Measurements from ENCODE around the gene SLC35F4.
"Not testable (repeated sequence)": the region's sequence is repeated elsewhere in the genome, so short reads cannot be mapped to it uniquely, and the experiment has no call there.

SLC35F4 gene

GRCh38 chr14:57725399-57726077 lies 140.4 kb downstream of the SLC35F4 start:
- DNase-seq (ENCODE audit: low read depth) = no peak

GRCh38 chr14:57722141-57722540 lies 143.8 kb downstream of the SLC35F4 start:
- not testable (repeated sequence) for DNase-seq (ENCODE audit: low read depth)

- DNase-seq (ENCODE audit: low read depth) = no peak
These were observed 151.4 kb downstream of the SLC35F4 start for GRCh38 chr14:57714487-57714931.

DNA sequence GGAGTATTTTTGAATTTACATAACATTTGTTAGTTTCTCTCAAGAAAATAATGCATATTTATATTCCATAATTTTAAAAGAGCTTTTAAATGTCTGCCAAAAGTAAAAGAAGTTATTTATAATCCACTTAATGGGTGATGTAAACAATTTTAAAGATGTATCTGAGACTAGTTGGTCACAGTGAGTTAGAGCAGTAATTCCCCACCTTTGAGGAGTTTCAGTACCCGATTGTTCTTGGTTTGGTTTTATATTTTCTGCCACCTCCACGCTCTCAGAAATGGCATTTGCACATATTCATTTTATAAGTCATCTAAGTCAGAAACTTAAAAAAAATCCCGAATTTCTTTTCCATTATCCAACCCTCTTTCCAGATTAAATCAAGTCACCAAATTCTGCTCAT lies 153.2 kb downstream of the SLC35F4 start:
- no peak for DNase-seq (ENCODE audit: low read depth)

- DNase-seq (ENCODE audit: low read depth) = no peak
These were observed 153.8 kb downstream of the SLC35F4 start for GRCh38 chr14:57712102-57712501.

- DNase-seq (ENCODE audit: low read depth) = no peak
These were observed 156.0 kb downstream of the SLC35F4 start for GRCh38 chr14:57709909-57710308.

DNA sequence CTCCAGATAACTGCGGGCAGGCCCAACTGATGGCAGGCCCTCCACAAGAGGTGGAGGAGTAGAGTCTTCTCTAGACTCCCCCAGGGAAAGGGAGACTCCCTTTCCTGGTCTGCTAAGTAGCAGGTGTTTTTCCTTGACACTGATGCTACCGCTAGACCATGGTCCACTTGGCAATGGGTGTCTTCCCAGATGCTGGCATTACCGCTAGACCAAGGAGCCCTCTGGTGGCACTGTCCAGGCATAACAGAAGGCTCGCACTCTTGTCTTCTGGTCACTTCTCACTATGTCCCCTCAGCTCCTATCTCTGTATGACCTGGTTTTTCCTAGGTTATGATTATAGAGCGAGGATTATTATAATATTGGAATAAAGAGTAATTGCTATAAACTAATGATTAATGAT lies 156.8 kb downstream of the SLC35F4 start:
- DNase-seq (ENCODE audit: low read depth) = not testable (repeated sequence)

- no peak for DNase-seq (ENCODE audit: low read depth)
These were observed 158.7 kb downstream of the SLC35F4 start for GRCh38 chr14:57707219-57707618.

DNA sequence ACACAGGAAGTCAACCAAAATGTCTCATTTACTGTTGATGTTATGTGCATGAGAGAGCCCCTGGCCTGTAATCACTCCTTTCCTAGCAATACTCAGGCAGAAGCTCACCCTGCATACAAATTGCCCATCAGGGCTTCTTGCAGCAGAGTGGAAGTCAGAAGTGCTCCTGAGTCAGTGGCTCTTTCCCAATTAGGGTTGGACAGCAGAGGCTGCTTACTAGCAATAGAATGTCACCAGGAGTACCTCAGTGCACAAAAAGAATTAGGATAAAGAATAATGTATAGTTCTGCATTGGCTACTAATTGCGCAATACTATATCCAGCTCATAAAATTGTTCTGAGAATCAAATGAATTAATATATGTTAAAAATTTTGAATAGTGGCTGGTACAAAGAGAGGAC lies 161.1 kb downstream of the SLC35F4 start:
- DNase-seq (ENCODE audit: low read depth) = no peak

- no peak for DNase-seq (ENCODE audit: low read depth)
These were observed 165.9 kb downstream of the SLC35F4 start for GRCh38 chr14:57699947-57700346.

GRCh38 chr14:57692671-57693070 lies 173.2 kb downstream of the SLC35F4 start:
- no peak for DNase-seq (ENCODE audit: low read depth)

GRCh38 chr14:57687416-57687815 lies 178.5 kb downstream of the SLC35F4 start:
- no peak for DNase-seq (ENCODE audit: low read depth)

DNA sequence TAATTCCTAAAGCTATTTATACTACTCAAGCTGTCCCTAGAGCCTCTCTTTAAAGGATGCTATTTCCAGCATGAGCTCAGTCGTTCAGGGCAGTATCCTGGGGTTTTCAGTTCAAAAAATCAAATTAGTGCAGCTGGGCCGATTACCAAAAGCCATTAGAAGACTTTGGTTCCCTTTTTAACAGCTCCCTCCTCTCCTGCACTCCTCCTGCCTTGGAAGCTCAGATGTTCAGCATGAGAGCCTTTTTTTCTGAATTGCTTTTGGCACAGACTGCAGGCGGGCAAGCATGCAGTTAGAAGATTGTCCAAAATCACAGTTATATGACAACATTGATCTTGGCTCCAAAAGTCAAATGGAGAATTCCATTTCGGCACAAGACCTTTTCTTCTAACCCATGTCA lies 179.6 kb downstream of the SLC35F4 start:
- no peak for DNase-seq (ENCODE audit: low read depth)

DNA sequence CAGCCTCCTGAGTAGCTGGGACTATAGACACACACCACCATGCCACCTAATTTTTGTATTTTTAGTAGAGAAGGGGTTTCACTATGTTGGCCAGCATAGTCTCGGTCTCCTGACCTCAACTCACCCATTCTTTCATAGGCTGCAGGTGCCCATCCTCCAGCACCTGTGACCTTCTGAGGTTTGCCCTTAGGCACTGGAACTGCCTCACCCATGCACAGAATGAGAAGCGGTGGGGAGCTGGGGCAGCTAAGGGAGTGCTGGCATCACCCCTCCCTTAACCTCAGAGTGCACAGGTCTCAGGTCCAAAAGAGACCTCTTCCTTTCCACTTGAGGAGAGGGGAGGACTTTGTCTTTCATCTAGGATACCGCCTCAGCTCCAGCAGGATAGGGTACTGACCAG lies 194.9 kb downstream of the SLC35F4 start:
- DNase-seq (ENCODE audit: low read depth) = no peak

DNA sequence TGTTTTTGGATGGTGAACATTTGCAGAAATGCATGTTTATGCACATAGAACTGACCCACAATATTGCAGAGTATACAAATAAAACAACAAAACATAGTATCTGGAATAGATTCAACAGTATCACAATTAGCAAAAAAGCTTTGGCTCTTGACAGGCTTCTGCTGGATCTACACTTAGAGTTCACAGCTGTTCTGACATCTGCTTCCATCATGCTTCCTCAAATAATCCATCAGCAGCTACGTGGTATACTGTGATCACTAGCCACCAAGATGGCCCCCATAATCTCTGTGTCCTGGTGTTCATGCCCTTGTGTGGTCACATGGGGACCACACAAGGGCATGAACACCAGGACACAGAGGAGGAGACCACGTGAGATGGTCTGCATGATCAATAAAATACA lies 205.7 kb downstream of the SLC35F4 start:
- DNase-seq (ENCODE audit: low read depth) = no peak

GRCh38 chr14:57659052-57659451 lies 206.8 kb downstream of the SLC35F4 start:
- no peak for DNase-seq (ENCODE audit: low read depth)

- DNase-seq (ENCODE audit: low read depth) = no peak
These were observed 208.4 kb downstream of the SLC35F4 start for GRCh38 chr14:57657487-57657886.

DNA sequence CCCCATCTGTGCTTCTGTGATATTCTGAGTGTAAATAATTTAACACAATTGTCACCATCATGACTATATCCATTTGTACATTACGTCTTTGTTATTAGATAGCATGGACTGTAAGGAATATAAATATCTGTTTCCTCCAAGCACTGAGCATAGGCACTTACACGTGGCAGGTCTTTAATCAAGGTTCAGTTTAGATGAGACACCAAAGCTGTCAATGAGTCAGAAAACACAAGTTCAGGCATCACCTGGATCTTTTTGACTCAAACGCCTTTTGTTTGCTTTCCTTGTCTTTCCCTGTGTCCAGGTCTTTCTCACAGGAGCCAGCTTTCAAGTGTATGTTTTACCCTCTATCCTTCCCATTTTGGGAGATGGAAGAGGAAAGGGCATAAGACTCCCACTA lies 209.0 kb downstream of the SLC35F4 start:
- DNase-seq (ENCODE audit: low read depth) = no peak

DNA sequence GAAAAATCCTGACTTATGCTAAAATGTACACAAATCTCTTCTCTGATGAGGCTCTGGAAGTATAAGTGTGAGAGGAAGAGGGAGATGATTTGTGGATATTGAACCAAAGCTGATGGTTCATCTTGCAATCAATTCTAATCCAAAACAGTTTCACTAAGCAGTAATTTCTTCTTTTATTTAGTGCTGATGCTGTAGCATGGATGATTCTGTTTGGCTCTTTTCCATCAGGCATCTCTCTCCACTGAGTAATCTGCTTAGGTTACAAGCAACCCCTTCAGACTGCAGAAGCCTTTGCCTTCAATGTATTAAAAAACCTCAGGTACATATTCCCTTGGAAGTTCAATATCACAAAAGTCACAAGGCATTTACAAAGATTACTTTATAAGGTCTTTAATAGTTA lies 213.1 kb downstream of the SLC35F4 start:
- no peak for DNase-seq (ENCODE audit: low read depth)

GRCh38 chr14:57641776-57642175 lies 224.1 kb downstream of the SLC35F4 start:
- DNase-seq (ENCODE audit: low read depth) = no peak

DNA sequence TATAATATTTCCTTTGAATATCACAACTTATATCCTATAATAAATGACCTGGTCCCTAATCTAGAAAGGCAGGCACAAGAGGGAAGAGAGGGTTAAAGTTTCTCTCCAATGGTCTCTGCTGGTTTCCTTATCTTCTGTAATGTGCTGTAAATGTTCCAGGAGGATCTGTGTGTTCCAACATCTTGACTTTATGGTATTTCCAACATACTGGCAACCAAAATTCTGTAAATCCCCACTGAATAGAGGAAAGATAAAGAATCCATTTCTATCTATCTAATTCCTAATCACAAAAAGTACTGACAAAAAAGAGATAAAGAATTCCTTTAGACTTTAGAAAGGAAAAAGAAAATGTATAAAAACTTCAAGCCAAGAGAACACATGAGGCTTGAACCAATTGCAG lies 225.9 kb downstream of the SLC35F4 start:
- no peak for DNase-seq (ENCODE audit: low read depth)

DNA sequence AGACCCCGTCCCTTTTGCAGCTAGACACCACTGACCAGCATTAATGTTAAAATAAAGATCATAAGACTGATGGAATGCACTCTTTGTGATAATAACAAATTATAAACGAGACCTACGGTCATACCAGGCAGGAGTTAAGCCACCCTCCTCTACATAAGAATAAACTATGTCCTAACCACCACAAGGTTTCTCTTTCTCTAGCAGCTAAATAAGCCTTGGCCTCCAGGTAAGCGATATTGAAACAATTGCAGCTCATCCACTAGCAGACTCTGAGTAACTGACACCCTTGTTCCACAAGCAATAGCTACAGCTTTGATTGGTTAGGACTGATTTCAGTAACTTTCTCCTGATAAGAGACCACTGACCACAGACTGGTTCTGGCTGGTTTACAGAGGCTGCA lies 228.0 kb downstream of the SLC35F4 start:
- DNase-seq (ENCODE audit: low read depth) = no peak

DNA sequence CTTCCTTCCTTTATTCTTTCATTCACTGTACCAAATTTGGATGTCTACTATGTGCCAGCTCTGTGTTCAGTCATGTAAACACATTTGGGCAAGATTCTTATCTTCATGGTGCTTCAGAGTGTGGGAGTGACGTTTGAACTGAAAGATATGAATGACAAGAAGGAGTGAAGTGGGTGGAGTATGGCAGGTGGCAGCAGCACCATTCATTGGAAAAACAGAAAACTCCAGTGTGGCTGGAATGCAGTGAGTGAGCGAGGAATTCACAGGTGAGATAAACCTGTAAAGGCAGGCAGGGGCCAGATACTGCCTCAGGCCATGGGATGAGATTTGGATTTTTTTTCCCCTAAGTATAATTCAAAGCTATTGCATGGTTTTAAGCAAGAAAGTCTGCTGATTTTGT lies 231.6 kb downstream of the SLC35F4 start:
- no peak for DNase-seq (ENCODE audit: low read depth)

DNA sequence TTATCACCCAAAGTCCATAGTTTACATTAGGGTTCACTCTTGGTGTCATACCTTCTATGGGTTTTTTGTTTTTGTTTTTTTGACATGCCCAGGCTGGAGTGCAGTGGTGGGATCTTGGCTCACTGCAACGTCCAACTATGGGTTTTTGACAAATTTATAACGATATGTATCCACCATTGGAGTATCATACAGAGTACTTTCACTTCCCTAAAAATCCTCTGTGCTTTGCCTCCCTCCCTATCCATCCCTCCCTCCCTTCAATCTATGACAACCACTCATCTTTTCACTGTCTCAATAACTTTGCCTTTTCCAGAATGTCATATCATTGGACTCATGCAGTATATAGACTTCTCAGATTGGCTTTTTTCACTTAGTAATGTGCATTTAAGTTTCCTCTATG lies 233.2 kb downstream of the SLC35F4 start:
- no peak for DNase-seq (ENCODE audit: low read depth)

- DNase-seq (ENCODE audit: low read depth) = no peak
These were observed 248.4 kb downstream of the SLC35F4 start for GRCh38 chr14:57617510-57617909.
